Measurements from ENCODE around the gene OGDH.

The OGDH gene

DNA sequence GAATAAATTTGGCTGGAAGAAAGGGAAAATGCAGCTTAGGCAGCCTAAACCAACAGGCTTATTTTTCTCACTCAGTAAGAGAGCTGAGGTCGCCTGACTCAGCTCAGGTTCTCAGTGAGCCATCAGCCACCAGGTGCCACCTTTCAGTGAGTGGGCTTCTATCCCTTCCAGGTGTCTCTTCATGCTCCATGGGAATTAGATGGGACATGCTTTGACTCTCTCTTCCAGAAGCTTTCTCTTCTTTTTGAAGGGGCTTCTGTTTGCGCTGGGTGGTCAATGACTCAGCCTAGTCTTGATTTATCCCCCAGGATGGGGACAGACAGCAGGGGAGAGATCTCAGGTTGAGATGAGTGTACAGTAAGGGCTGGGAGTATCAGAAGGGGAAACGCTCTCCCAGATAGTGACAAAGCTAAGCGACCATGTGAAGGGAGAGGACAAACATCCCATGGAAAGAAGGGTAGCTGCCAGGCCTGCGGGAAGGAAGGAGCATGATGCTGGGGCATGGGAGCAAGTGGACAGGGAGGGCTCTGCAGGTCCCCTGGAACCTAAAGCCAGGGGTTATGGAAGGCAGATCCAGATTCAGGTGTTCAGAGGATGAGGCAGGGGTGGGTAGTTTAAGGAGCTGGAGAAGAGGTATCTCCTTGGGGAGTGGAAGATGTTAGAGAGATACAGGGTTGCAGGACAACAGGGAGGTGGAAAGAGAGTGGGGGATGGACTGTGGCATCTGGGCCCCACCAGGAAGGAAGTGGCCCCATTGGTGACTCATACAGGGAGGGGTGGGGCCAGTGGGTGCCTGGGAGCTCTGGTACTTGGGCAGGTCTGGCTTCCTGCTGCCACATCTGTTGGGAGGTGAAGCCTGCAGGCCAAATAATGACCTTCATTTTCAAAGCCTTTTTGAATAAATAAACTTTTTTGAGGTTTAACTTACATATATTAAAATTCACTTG, 32.5 kb downstream of the OGDH start:
- peak; percentile 87 for DNase-seq
- ATAC-seq, result peak; percentile 71

DNA sequence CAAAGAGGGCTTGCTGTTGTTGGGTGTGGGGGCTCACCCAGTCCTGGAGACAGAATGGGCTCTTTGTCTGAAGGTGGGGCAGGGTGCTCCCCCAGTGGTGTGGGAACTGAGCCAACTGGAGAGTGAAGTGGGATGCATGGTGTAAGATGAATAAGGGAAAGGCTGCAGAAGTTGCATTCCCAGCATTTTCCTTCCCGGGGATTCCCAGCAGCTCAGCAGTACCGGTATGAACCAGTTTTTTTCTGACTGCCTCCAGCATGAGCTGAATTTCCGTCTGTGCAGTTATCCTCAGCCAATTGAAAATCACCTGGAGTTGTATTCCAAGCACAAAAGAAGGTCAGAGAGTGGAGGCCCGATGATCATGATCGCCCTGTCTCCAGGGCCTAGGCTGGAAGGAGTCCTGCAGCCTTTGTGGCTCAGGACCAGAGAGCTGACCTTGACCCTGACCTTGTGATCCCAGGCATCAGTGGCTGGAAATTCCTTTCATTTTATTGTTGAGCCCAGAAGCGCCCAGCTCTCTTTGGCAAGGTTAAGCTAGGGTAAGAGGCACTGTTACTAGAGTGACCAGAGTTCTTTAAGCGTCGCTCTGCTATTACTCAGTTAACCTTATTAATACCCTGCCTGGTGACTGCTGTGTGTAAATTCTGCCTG, 33.4 kb downstream of the OGDH start:
- no peak for DNase-seq
- no peak for ATAC-seq

GRCh38 chr7:44643206-44643605, 36.8 kb downstream of the OGDH start:
- ATAC-seq (no peak), DNase-seq (no peak)

DNA sequence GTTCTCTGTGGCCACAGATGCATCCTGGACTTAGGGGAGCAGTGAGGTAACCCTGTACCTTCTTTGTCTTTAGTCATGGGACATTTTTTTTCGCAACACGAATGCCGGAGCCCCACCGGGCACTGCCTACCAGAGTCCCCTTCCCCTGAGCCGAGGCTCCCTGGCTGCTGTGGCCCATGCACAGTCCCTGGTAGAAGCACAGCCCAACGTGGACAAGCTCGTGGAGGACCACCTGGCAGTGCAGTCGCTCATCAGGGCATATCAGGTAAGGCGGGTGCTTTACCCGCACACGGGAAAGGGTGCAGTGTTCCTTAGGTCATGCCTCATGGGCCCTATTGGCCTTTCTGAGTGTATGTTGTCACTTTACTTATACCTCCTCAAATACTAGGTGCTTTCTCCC, 38.8 kb downstream of the OGDH start:
- ATAC-seq, result no peak
- no peak for DNase-seq

- ATAC-seq (no peak), DNase-seq (no peak)
Measured at GRCh38 chr7:44645696-44646095, 39.3 kb downstream of the OGDH start.

DNA sequence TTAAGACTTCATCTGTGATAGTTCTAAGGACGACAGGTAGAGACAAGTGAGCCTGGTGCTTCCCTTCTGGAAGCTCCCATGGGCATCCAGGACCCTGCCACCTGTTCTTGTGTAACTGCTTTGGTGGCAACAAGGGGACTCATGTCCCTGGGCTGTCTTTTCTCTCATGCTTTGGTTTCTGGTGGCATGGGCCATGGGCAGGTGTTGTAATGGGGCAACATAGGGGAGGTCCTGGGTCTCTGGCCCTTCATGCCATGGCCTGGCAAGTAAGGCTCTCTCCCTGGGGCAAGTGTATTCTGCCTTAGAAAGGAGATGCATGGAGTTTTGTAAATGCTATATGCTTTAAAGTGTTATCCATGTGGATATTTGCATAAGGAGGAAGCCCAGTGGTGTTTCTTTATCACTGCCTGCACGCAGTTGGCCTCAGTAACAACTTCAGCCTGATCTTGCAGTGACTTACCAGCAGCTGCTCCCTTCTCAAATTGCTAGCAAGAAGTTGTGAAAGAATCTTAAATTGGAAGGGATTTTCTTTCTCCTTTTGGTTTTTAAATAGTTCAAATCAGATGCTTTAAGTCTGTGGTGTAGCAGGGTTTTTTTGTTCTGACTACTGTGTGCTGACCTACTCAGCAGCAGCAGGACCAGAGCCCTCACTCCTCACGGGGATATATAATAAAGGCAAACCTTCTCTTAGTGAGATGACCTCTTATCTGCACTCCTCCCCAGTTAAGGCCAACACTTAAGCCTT, 39.9 kb downstream of the OGDH start:
- ATAC-seq (no peak), DNase-seq (no peak)

- no peak for DNase-seq
- ATAC-seq, result no peak
Measured at GRCh38 chr7:44646921-44647636, 40.7 kb downstream of the OGDH start.

DNA sequence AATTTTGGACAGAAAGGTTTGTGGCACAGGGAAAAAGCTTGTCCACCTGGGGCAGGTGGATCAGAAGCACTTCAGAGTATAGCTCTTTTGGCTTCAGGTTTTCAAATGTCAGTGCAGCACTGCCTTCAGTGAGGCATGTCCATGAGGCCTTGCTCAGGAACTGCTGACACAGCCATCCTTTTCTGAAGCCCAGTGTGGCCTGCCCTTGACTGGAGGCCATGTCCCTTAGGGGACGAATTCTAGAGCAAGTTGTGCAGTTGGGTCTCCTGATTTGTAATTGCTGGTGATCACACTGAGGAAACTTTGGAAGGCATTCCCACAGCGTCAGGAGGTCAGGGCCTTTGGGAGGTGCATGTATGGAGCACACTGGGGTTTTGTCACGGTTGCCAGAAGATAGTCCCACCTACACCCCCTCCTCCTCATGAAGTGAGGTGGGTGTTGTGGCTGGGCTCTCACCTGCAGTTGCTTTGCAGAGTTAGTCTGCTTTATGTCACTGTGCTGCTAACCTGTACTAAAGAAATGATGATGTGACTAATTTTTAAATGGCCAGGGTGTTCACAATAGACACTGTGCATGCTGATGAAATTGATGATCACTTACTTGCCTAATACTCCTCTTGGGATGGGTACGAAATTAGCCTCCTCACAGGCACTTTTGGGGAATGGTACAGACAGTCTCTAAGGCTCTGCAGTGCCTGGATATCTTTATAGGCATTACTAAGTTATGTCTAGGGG, 41.7 kb downstream of the OGDH start:
- ATAC-seq (no peak), DNase-seq (no peak)

- ATAC-seq (no peak), DNase-seq (no peak)
Measured at GRCh38 chr7:44650242-44650641, 43.8 kb downstream of the OGDH start.

- no peak for ATAC-seq
Measured at GRCh38 chr7:44650772-44651171, 44.3 kb downstream of the OGDH start.

DNA sequence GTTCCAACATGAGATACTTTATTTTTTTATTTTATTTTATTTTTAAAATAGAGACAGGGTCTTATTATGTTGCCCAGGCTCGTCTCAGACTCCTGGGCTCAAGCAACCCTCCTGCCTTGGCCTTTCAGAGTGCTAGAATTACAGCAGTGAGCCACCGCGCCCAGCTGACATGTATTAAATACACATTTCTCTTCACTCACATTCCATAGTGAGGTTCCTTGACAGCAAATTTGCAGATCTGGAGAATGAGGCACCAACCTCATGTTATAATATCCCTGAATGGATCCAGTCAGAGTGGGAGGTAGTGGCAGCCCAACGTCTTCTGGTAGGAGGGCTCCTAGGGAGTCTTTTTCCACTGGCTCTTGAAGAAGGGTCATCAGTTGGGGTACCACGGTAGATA, 46.1 kb downstream of the OGDH start:
- ATAC-seq (no peak), DNase-seq (no peak)

More at GRCh38 chr7:44650772-44651171, 44.3 kb downstream of the OGDH start:
- DNase-seq, result no peak

- ATAC-seq, result no peak
- DNase-seq, result no peak
Measured at GRCh38 chr7:44654255-44654796, 47.9 kb downstream of the OGDH start.

GRCh38 chr7:44655341-44655740, 48.9 kb downstream of the OGDH start:
- DNase-seq, result no peak
- ATAC-seq, result no peak

GRCh38 chr7:44658979-44659378, 52.6 kb downstream of the OGDH start:
- DNase-seq (no peak), ATAC-seq (no peak)

GRCh38 chr7:44661233-44661632, 54.8 kb downstream of the OGDH start:
- DNase-seq, result no peak
- no peak for ATAC-seq

DNA sequence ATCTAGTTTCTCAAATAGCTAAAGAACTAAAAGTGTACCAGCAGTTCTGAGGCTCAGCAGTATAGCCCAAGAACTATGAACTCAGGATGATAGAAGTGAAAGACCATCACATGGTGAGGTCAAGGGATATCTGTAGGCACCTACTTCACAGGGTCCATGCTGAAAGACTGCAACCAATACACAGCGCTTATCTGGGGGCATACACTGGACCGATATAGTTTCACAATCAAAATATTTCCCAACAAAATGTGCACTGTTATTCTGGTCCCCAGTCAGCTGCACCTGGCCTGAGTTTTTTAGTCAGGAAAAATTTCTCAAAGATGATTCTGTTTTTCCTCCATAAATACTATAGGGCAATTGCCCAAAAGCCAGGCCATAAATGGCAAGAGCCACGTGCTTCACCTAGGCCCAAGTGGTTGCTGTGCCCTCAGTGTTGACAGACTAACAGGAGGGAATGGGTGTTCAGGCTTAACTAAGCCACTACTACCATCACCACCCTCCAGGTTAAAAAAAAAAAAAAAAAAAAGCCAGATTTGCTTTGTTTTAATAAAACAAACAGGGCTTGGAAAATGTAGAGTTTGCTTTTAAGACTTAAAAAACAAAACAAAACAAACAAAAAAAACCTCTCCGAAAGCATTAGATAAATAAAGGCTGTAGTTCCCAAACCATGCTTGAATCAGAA, 58.5 kb downstream of the OGDH start:
- no peak for DNase-seq
- no peak for ATAC-seq

- ATAC-seq (no peak), DNase-seq (no peak)
Measured at GRCh38 chr7:44665531-44666213, 59.2 kb downstream of the OGDH start.

- no peak for ATAC-seq
- DNase-seq, result no peak
Measured at GRCh38 chr7:44666566-44666965, 60.1 kb downstream of the OGDH start.

DNA sequence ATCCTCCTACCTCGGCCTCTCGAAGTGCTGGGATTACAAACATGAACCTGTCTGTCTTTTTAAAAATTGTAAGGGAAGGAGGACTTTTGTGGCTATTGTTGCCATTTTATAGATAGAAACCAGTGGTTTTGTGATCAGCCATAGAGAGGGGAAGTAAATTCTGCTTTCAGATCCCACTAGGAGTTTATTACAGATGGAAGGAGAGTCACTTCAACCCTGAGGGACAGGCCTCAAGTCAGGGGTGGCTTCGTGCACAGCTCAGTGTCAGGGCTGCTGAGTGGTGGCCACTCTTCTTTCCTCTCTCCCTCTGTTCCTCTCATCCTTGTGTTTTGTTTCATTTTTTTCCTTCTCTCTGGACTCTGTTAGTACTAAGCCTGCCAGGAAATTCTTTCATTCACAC, 60.8 kb downstream of the OGDH start:
- DNase-seq (no peak), ATAC-seq (no peak)

DNA sequence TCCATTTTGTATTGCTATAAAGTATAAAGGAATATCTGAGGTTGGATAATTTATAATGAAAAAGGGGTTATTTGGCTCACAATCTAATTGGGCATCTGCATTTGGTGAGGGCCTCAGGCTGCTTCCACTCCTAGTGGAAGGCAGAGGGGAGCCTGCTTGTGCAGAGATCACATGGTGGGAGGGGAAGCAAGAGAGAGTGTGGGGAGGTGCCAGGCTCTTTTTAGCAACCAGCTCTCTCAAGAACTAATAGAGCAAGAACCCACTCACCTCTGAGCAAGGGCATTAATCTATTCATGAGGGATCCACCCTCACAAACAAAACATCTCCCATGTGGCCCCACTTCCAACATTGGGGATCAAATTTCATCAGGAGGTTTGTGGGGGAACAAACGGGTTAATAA, 64.6 kb downstream of the OGDH start:
- no peak for DNase-seq
- no peak for ATAC-seq
